Esophagus squamous epithelium (tissue), 4 donors: ENCODE data around the gene RNF26.

Experiments used
- POLR2A ChIP-seq, 4 donors: fragments of 450-650 bp; IDR thresholded peaks; one replicate each; pipeline ENCODE4 v1.6.1; 2017; ENCODE audit warnings: antibody characterized with exemption in 4 of 4, mild to moderate bottlenecking in 4 of 4, moderate library complexity in 3 of 4
- TF ChIP-seq, protein P1 (sequence below), 6 experiments: fragments of 450-650 bp in 4 of 6; fragments of 200-600 bp in 2 of 6; sonication (generic) in 2 of 6; IDR thresholded peaks; one replicate each; pipeline ENCODE4 v1.5.1; 2016 to 2019; ENCODE audit warnings: antibody characterized with exemption in 6 of 6, mild to moderate bottlenecking in 4 of 6, moderate library complexity in 4 of 6

GRCh38 chr11:119352857-119353260 lies 18.5 kb downstream of the RNF26 start:
- TF ChIP-seq, protein P1, sequence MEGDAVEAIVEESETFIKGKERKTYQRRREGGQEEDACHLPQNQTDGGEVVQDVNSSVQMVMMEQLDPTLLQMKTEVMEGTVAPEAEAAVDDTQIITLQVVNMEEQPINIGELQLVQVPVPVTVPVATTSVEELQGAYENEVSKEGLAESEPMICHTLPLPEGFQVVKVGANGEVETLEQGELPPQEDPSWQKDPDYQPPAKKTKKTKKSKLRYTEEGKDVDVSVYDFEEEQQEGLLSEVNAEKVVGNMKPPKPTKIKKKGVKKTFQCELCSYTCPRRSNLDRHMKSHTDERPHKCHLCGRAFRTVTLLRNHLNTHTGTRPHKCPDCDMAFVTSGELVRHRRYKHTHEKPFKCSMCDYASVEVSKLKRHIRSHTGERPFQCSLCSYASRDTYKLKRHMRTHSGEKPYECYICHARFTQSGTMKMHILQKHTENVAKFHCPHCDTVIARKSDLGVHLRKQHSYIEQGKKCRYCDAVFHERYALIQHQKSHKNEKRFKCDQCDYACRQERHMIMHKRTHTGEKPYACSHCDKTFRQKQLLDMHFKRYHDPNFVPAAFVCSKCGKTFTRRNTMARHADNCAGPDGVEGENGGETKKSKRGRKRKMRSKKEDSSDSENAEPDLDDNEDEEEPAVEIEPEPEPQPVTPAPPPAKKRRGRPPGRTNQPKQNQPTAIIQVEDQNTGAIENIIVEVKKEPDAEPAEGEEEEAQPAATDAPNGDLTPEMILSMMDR (IDR thresholded peaks at IDR 0.05): no peak
- TF ChIP-seq POLR2A (IDR thresholded peaks at IDR 0.05): no peak
